Stimulated activated CD8-positive, alpha-beta memory T cell treated with anti-CD3 and anti-CD28 coated beads, Interleukin-12 subunit alpha, Interleukin-12 subunit beta, amount 100 ng/mL, for 1 hour (primary cell): ENCODE measurements around the gene CYP4A22.
"Not testable (repeated sequence)": the region's sequence is repeated elsewhere in the genome, so short reads cannot be mapped to it uniquely, and the experiment has no call there.

Source experiments
- DNase-seq: peaks from one replicate; pipeline ENCODE4 v3.0.0-alpha.2; 2020; ENCODE audit warnings: low read depth

CYP4A22 gene

GRCh38 chr1:47156457-47156856 is 19.2 kb downstream of the CYP4A22 start:
- DNase-seq: not testable (repeated sequence)

- DNase-seq: not testable (repeated sequence)
Observed at GRCh38 chr1:47157957-47158356, 20.7 kb downstream of the CYP4A22 start.

- DNase-seq: no peak
Observed at GRCh38 chr1:47160716-47161115, 23.5 kb downstream of the CYP4A22 start.

GRCh38 chr1:47161298-47162040 is 24.2 kb downstream of the CYP4A22 start:
- no peak for DNase-seq

- DNase-seq: no peak
Observed at GRCh38 chr1:47164552-47164951, 27.3 kb downstream of the CYP4A22 start.

DNA sequence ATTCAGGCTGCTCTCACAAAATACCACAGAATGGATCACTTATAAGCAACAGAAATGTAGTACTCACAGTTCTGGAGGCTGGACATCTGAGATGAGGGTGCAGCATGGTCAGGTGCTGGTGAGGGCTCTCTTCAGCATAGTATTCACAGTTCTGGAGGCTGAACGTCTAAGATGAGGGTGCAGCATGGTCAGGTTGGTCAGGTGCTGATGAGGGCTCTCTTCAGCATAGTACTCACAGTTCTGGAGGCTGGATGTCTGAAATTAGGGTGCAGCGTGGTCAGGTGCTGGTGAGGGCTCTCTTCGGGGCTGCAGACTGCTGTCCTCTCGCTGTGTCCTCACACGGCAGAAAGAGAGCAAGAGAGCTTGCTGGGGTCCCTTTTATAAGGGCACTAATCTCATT is 35.5 kb downstream of the CYP4A22 start:
- DNase-seq: no peak

GRCh38 chr1:47174656-47175020 is 37.4 kb downstream of the CYP4A22 start:
- no peak for DNase-seq

DNA sequence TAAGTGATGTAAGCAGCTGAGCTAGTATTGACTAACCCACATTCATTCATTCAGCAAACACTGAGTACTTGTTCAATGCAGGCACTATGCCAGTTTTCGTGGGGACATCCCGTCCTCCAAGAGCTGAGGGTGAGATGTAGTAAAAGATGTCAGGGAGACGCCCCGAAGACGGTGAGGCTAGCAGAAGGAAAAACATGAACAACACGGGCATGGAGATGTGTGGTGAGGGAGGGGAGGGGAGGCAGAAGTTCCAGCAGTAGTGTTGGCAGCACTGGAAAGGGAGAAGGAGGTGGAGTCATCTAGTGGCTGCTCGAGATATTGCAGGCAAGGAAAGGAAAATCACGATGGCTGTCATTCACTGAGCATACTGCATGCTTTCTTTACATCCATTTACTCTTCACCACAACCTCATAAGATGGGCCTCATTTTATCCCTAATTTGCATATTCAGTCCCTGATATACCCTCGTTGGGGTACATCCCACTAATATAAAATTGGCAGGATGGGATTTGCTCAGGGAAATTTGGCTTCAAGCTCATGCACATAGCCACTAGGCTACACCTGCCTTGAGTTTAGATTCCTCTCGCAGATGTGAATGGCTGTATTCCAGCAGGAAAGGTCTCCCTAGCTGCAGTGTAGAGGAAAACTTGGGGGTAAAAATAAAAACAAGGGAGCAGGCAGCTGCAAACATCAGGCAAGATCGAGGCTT is 38.1 kb downstream of the CYP4A22 start:
- peak; percentile 15 for DNase-seq

DNA sequence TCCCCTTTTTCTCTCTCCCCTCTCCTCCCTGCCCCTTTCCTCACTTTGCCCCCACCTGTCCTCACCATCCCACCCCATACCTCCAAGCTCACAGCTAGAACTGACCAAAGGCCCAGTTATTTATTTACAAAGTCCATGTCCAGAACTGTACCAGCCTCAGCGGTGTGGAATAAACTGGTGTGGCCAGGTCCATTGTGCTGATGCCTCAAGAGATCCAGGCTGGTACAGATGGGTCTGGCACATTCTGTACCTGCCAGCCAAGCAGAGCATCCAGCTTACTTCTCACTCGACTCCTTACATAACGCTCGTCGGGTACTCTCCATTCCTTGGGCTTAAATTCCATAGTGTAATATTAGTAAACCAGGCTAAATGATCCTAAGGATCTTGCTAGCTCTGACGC is 40.8 kb downstream of the CYP4A22 start:
- DNase-seq: no peak

- DNase-seq: no peak
Observed at GRCh38 chr1:47178654-47179016, 41.4 kb downstream of the CYP4A22 start.

- DNase-seq: peak; percentile 43
Observed at GRCh38 chr1:47179017-47179987, 42.1 kb downstream of the CYP4A22 start.

GRCh38 chr1:47179988-47180563 is 42.8 kb downstream of the CYP4A22 start:
- DNase-seq: no peak

GRCh38 chr1:47180603-47181094 is 43.4 kb downstream of the CYP4A22 start:
- no peak for DNase-seq

DNA sequence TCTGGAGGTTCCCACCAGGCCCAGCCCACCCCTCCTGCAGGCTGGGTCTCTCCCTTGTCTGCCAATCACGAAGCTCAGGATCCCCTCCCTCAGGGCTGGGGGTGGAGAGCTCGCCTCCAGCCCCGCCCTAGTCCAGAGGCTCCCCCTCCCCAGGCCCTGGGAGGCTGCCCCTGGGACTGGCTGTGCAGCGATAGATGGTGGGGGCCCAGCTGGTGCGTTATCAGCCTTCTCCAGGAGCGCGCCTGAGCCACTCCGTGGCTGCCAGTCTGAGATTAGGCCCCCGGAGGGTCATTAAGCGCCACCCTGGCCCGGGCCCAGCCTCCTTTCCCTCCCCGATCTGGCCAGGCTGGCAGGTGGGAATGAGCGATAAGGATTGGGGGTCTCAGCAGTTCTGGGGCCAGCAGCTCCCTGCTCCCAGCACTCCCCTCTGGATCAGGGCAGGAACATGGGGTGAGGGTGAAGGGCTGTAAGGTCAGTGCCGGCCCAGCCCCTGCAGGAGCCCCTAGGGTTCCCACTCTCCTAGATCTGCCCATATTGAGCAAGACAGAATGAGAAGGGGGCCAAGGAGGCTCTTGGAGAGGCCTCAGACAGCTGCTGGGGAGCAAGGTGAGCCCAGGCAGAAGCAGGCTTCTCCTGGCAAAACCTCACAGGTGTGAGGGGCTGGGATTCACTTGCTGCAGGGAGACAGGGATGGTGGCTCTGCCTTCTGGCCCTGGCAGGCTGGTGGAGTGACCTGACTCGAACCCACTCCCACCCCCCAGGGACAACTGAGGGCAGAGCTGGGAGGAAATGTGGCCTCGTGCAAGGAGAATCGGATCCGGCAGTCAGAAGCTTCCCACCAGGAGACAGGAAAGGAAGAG is 44.1 kb downstream of the CYP4A22 start:
- no peak for DNase-seq

DNA sequence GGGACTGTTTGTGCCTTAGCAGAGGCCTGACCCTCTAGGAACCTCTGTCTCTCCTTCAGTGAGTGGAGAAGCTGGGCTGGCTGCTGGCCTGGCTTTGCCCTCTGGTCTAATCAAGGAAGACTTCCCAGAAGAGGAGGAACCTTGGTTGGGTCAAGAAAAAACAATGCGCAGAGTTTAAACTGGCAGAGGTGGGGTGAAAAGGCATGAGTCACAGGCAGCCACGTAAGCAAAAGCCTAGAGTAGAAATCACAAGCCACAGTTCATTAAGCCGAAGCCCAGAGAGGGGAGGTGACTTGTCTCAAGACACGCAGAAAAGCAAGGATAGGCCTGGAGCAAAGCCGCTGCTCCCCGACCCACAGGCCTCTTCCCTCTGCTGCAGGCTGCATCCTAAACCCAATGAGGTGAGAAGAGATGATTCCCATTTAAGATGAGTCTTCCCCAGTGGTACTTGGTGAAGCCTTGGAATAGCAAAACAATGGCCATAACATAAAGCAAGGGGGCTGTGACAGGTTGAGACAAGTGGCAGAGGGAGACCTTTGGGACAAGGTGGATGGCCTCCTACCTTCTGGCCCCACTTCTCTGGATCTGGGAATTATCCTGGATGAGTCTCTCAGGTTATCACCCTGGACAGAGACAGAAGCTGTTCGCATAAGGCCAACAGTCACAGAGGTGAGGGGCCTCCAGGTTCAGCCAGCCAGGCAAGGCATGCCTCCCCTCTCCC is 44.9 kb downstream of the CYP4A22 start:
- no peak for DNase-seq

DNA sequence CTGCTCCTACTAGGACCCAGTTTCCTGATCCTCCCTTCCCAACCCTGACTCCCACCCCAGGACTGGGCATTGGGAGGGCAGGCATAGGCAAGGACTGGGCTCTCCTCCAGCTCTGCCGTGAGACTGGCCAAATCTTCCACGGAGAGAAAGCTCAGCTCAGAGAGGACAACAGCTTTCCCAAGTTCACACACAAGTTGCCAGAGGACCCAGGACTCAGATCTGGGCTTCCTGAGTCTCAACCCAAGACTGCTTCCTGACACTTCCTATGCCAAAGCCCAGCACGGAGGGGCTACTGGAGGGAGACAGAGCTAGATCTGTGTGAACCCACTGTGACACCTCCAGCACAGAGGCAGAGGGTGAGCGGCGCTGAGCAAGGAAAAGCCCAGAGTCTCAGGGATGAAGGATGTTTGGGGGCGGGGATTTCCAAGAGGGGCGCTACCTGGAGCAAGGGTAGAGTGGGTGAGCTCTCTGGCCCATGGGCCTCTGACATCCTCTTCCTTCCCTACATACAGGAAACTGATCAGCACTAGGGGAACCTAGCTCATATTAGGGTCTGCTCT is 45.5 kb downstream of the CYP4A22 start:
- no peak for DNase-seq

DNA sequence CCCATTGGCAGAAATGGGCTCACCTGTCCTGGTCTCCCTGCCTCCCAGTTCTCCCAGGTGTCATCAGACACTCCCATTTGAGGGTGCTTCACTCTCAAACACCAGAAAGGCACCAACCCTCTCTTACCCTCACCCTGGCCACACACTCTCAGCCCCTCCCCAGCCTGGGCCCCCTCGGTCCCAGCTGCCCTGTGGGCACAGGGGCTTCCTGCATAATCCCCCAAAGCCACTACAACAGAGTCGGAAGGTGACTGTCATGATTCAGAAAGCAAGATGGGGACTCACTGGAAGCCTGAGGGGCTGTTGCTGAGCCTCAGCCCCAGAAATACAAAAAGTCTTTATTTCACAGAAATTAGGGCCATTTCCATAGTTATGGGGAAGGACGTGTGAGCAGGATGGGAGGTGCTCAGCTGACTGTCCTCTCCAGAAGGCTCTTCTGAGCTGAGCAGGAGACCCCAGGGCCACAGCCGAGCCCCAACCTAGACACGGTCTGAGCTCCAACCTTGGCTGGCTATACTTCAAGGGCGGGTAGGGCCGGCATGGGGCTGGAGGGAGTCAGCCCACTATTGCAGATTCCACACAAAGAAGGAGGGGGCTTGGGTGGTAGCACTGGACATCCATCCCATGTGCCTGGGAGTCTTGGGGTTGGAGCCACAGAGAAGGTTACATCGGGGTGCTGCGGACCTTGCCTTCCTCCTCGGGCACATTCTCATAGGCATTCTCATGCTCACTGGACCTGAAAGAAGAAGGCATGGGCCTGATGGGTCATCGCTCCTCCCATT is 46.3 kb downstream of the CYP4A22 start:
- no peak for DNase-seq

- DNase-seq: no peak
Observed at GRCh38 chr1:47184090-47184821, 47.0 kb downstream of the CYP4A22 start.
